Epithelial cell of prostate (primary cell): ENCODE measurements around the gene USP6NL.
"Not testable (repeated sequence)": the region's sequence is repeated elsewhere in the genome, so short reads cannot be mapped to it uniquely, and the experiment has no call there.

Experiments
- DNase-seq: peaks from one replicate; pipeline ENCODE4 v3.0.0-alpha.2; 2011; ENCODE audit warnings: low read depth, low spot score
- H3K27ac ChIP-seq: fragments of 450-650 bp; 2 replicates; pipeline ENCODE4 v1.5.1; 2017; ENCODE audit warnings: mild to moderate bottlenecking

The USP6NL gene

GRCh38 chr10:11611248-11612020 is at the start of gene USP6NL:
Gene USP6NL (minus strand): TSS chr10:11611650. CDS start chr10:11597634, 14,016 bp downstream.
- H3K27ac ChIP-seq = peak within 1 kb of the TSS; percentile 80
- peak; percentile 34 for DNase-seq

GRCh38 chr10:11658801-11659368 is 47.4 kb upstream of the USP6NL start:
- peak overlapping the region; percentile 56 for H3K27ac ChIP-seq
- no peak for DNase-seq

- no peak for DNase-seq
- no peak overlapping the region for H3K27ac ChIP-seq
Measured at GRCh38 chr10:11655836-11656235, 44.4 kb upstream of the USP6NL start.

DNA sequence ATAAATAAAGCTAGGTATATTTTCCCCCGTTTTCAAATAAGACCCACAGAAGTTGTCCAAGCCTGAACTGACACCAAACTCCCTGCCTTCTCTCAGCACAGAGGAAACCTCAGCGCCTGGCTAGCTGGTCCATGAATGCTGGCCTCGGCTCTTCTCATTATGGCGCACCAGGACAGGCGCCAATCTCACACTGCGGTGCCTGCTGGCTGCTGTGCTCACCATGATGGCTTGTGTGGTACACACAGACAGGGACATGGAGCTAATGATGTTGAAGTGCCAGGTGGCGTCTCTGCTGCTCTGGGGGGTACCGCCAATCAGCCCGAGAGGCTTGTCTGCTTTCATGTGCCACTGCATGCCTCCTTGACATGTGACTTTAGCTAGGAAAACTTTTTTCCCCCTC is 43.2 kb upstream of the USP6NL start:
- H3K27ac ChIP-seq = no peak overlapping the region
- DNase-seq = no peak

DNA sequence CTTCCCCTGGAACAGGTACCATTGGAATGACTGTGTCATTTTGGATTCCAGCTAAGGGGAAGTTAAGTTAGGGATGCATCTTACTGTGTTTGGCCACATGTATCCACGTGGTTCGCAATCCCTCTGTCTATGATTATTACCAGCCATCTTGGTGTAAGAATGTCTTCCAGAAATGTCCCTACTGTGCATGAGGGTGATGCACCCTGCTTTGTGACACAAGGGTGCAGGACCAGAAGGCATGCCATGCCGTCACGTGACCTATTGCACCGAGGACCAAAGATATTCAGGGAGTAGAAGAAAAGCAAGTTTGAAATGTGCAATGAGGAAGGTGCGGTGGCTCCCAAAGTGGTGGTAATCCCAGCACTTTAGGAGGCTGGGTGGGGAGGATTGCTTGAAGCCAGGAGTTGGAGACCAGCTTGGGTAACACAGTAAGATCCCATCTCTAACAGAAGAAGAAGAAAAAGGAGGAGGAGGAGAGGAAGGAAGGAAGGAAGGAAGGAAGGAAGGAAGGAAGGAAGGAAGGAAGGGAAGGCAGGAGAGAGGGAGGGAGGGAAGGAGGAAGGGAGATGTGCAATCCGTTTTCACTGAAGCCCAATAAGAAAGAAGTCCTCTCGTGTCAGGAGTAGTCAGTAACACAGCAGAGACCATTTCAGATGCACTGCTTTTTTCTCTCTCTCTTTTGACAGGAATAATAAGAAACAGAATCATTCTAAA is 42.5 kb upstream of the USP6NL start:
- DNase-seq = no peak
- no peak overlapping the region for H3K27ac ChIP-seq

GRCh38 chr10:11647676-11648075 is 36.2 kb upstream of the USP6NL start:
- DNase-seq = no peak

GRCh38 chr10:11646450-11646849 is 35.0 kb upstream of the USP6NL start:
- no peak for DNase-seq
- no peak overlapping the region for H3K27ac ChIP-seq

More at GRCh38 chr10:11647676-11648075, 36.2 kb upstream of the USP6NL start:
- H3K27ac ChIP-seq = no peak overlapping the region

DNA sequence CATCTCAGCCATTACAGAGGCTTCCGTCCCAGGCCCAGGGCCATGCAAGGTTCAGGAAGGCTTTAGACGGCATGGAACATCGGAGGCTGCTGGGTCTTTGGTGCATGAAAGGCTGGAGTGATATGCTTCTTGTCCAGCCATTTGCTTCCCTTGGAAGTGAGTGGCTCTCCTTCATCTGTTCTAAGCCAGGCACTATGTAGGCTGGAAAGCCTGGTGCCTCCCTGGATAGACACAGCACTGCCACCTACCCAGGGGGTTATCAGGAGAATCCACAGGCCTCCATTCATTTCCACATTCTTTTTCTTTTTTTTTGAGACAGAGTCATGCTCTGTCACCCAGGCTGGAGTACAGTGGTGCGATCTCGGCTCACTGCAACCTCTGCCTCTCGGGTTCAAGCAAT is 31.6 kb upstream of the USP6NL start:
- no peak overlapping the region for H3K27ac ChIP-seq
- DNase-seq = no peak

GRCh38 chr10:11642566-11642965 is 31.1 kb upstream of the USP6NL start:
- no peak for DNase-seq
- H3K27ac ChIP-seq = no peak overlapping the region

GRCh38 chr10:11639849-11640764 is 28.7 kb upstream of the USP6NL start:
- H3K27ac ChIP-seq = no peak overlapping the region
- no peak for DNase-seq

GRCh38 chr10:11639362-11639761 is 27.9 kb upstream of the USP6NL start:
- DNase-seq = no peak
- H3K27ac ChIP-seq = no peak overlapping the region

- no peak overlapping the region for H3K27ac ChIP-seq
Measured at GRCh38 chr10:11638055-11638698, 26.7 kb upstream of the USP6NL start.

GRCh38 chr10:11636697-11637303 is 25.4 kb upstream of the USP6NL start:
- no peak for DNase-seq
- no peak overlapping the region for H3K27ac ChIP-seq

More at GRCh38 chr10:11638055-11638698, 26.7 kb upstream of the USP6NL start:
- no peak for DNase-seq

DNA sequence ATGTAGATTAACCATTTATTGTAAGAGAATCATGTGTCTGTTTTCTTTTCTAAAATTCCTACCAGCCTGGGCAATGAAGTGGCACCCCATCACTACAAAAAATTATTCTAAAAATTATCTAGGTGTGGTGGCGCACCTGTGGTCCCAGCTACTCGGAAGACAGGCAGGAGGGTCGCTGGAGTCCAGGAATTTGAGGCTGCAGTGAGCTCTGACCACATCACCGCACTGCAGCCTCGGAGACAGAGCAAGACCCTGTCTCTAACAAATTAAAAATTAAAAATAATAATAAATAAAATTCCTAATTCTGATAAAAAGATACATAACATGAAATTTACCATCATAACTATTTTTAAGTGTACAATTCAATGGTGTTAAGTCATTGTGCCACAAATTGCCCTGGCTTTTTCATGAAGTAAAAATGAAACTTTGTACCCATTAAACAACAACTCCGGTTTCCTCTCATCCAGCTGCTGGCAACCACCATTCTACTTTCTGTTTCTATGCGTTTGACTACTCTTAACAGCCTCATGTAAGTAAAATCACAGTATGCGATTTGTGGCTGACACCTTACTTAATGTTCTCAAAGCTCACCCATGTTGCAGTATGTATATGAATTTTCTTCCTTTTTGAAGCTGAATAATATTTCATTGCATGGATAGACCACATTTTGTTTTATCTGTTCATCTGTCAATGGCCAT is 20.6 kb upstream of the USP6NL start:
- DNase-seq = no peak
- H3K27ac ChIP-seq = no peak overlapping the region

GRCh38 chr10:11631291-11631690 is 19.8 kb upstream of the USP6NL start:
- DNase-seq = no peak
- H3K27ac ChIP-seq = no peak overlapping the region

- H3K27ac ChIP-seq = no peak overlapping the region
- no peak for DNase-seq
Measured at GRCh38 chr10:11629731-11630130, 18.3 kb upstream of the USP6NL start.

DNA sequence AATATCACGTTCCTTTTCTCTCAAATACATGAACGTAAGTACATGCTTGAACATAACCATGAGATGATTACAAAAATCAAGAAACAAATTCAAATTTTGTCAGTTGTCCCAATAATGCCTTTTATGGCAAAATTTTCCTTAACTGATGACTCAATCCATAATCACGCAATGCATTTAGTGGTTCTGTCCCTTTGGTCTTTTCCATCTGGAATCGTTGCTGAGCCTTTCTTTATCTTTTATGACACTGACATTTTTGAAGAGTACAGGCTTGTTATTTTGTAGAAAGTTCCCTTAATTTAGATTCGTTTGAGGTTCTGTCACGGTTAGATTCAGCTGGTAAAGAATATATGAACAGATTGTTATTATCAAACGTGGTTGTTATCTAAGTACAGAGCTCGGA is 16.5 kb upstream of the USP6NL start:
- not testable (repeated sequence) for H3K27ac ChIP-seq, DNase-seq

DNA sequence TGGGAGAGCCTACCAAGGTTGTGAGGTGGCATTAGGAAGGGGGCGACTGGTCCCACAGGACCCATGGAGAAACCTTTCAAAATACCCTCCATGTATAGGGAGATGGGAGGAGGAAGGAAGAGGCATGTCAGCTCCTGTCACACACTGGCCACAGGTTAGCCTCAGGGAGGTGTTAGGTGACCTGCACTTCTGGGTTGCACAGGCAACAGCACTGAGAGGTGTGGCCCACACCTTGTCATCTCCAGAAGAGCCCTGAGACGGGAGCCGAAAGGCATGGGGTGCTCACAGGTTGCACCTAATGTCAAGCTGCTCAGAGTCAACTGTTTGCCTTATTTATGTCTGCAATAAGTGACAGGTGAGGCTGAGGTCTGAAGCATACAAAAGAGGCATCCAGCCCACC is 14.6 kb upstream of the USP6NL start:
- DNase-seq = no peak
- H3K27ac ChIP-seq = no peak overlapping the region
